ENCODE measurements around the gene TESK2.
A peak's percentile ranks its signal among the peaks of the same experiment; 100 is the strongest.
"Not testable (repeated sequence)": the region's sequence is repeated elsewhere in the genome, so short reads cannot be mapped to it uniquely, and the experiment has no call there.

Gene TESK2

GRCh38 chr1:45510036-45510971 lies 19.3 kb upstream of the TESK2 start:
- DNase-seq, result no peak

GRCh38 chr1:45508295-45509151 lies 17.6 kb upstream of the TESK2 start:
- no peak for DNase-seq

GRCh38 chr1:45507893-45508292 lies 16.9 kb upstream of the TESK2 start:
- DNase-seq, result no peak

- no peak for DNase-seq
Measured at GRCh38 chr1:45507195-45507594, 16.2 kb upstream of the TESK2 start.

- DNase-seq, result no peak
Measured at GRCh38 chr1:45503462-45504360, 12.7 kb upstream of the TESK2 start.

GRCh38 chr1:45501505-45501859 lies 10.5 kb upstream of the TESK2 start:
- no peak for DNase-seq

- no peak for DNase-seq
Measured at GRCh38 chr1:45499415-45499769, 8.4 kb upstream of the TESK2 start.

- no peak for DNase-seq
Measured at GRCh38 chr1:45498279-45498678, 7.3 kb upstream of the TESK2 start.

- peak; percentile 80 for DNase-seq
Measured at GRCh38 chr1:45493116-45493697, 2.2 kb upstream of the TESK2 start.

- no peak for DNase-seq
Measured at GRCh38 chr1:45492691-45493090, 1.7 kb upstream of the TESK2 start.

- no peak for DNase-seq
Measured at GRCh38 chr1:45491487-45492260, 711 bp upstream of the TESK2 start.

GRCh38 chr1:45490121-45490625 lies 790 bp downstream of the TESK2 start:
- DNase-seq, result no peak

GRCh38 chr1:45489379-45489778 lies 1.6 kb downstream of the TESK2 start:
- not testable (repeated sequence) for DNase-seq

- DNase-seq, result no peak
Measured at GRCh38 chr1:45488666-45489377, 2.1 kb downstream of the TESK2 start.

GRCh38 chr1:45485949-45486348 lies 5.0 kb downstream of the TESK2 start:
- no peak for DNase-seq

- DNase-seq, result no peak
Measured at GRCh38 chr1:45479039-45479748, 11.8 kb downstream of the TESK2 start.

GRCh38 chr1:45478121-45478814 lies 12.7 kb downstream of the TESK2 start:
- no peak for DNase-seq

- no peak for DNase-seq
Measured at GRCh38 chr1:45477646-45478045, 13.3 kb downstream of the TESK2 start.

- not testable (repeated sequence) for DNase-seq
Measured at GRCh38 chr1:45474194-45474593, 16.8 kb downstream of the TESK2 start.
